GM19023 (cell line): Measurements from ENCODE around the gene UBE2V1.
"Not testable (repeated sequence)": the region's sequence is repeated elsewhere in the genome, so short reads cannot be mapped to it uniquely, and the experiment has no call there.

Experiments
- ATAC-seq: cut with Tn5 transposase; IDR thresholded peaks from one replicate; pipeline ENCODE4 v1.9.1; 2021; ENCODE audit warnings: mild to moderate bottlenecking, moderate library complexity; ENCODE audit not compliant: unreplicated experiment

Gene UBE2V1

GRCh38 chr20:50112512-50113419 is at the start of gene UBE2V1:
Gene UBE2V1, minus strand, starts transcription at chr20:50113150. Its CDS starts 22 bp downstream, at chr20:50113128.
- peak; percentile 56 for ATAC-seq

DNA sequence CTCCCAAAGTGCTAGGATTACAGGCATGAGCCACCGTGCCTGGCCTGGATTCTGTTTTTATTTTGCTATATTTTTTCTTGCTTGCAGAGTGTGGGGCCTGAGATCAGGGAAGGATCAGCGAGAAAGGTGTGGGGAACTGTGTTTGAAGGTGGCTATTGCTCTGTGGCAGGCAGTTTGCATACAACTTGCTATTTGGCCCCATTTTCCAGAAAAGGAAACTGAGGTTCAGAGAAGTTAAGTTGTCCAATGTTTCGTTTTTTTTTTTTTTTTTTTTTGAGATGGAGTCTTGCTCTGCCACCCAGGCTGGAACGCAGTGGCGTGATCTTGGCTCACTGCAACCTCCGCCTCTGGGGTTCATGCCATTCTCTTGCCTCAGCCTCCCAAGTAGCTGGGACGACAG is 48.5 kb upstream of the UBE2V1 start:
- not testable (repeated sequence) for ATAC-seq

DNA sequence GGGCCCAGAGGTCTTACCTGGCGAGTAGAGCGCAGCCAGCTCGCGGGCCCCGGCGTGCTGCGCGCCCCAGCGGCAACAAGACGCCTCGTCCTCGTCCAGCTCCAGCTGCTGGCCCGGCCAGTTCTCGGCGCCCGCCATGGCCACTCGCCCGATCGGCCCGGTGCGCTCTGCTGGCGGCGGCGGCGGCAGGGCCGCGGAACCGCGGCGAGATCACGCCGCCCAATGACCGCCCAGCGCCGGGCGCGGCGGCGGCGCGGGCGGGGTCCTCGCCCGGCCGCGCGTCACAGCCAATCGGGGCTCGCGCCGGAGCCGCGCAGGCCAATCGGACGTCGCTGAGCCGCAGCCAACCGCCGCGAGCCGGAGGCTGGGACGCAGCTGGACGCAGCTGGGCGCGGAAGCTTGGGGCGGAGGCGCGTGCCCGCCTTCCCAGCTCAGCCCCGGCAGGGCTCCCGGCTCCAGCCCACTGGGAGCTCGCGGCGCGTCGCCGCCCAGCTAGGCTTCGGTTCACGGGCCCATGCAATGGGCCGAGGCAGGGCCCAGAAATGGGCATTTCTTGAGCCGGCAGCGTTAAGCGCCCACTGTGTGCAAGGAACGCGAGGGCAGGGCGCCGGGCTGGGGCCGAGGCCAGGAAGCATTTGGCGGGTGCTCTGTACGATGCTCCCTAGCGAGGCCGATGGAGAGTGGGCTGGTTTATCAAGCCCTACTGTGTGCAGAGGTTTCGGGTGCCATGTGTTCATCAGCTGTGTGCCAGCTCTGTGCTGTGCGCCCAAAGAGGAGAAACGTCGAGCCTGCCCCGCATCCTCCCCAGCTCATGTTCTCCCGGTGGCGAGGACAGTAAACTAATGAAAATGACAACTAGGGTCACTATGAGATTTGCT is 40.8 kb upstream of the UBE2V1 start, which contains the start of gene PEDS1:
PEDS1 (minus strand) TSS at position 224 of the 878 bp plus-strand sequence; CDS start at position 138, 86 bp downstream.
- peak; percentile 95 for ATAC-seq

DNA sequence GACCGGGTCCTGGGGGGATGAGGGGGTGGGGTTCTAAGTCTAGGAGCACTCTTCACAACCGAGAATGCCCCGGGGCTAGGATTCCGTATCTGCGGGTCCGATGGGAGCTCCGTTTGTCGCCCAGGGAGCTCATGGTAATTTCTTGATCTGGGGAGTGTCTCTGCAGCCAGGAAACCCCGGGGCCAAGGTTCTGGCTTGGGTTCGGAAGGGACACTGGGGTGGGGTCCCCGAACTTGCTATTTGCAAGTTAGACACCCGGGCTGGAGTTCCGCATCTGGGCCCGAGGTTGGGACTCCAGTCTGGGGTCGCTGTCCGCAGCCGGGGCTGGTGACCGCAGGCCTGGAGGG is 40.2 kb upstream of the UBE2V1 start:
- no peak for ATAC-seq

- no peak for ATAC-seq
Measured at GRCh38 chr20:50152394-50153152, 39.6 kb upstream of the UBE2V1 start.

GRCh38 chr20:50151034-50151743 is 38.2 kb upstream of the UBE2V1 start:
- ATAC-seq = no peak

- no peak for ATAC-seq
Measured at GRCh38 chr20:50149481-50150254, 36.7 kb upstream of the UBE2V1 start.

DNA sequence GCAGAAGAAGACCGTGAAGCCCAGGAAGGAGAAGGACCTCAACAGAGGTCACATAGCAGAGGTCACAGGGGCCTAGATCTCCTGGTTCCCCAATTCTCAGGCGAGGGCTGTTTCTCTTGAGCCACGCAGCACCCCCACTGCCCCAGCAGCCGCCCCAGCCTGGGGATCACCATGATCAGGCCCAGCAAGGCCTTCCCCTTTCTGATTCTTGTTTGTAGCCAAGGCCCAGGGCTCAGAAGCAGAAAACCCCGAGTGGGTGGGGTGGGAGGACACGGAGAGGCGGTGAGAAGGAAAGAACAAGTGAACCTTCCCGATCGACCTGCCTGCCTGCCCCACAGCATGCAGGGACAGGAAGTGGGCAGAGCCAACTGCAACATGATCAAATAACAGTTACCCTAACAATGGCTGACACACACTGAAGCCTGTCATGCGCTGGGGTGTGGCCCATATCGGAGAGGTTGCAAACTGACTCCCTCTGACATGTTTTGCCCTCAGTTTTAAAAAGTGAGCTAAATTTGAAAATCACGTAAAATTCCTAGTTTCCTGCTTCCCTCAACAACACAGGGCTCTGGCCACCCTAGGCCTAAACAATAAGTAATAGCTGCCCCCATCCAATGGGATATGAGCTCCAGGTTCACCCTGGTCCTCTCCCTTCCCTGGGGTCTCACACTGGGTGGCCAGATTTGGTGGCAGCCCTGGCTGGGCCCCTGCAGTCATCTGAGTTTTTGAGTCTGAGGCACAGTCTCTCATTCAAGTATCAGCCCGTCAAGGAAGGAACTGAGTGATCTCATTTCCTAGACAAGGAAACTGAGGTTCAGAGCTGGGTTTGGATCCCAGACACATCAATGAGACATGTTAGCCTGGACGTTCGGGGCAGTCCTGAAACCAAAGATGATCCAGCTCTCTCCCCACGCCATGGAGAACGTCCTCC is 34.0 kb upstream of the UBE2V1 start:
- ATAC-seq = peak; percentile 62

GRCh38 chr20:50146214-50146613 is 33.3 kb upstream of the UBE2V1 start:
- no peak for ATAC-seq

DNA sequence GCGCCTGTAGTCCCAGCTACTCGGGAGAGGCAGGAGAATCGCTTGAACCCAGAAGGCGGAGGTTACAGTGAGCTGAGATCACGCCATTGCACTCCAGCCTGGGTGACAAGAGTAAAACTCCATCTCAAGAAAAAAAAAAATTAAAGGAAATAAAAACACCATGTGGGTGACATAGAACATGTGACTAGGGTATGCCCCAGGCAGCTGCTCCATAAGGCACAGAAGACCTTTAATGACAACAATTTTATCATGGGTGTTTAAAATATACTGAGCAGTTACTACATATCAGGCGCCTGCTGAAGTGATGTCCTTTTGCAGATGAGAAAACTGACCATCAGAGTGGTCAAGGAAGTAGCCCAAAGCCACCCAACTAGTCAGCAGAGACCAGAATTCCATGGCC is 32.6 kb upstream of the UBE2V1 start:
- ATAC-seq = no peak

DNA sequence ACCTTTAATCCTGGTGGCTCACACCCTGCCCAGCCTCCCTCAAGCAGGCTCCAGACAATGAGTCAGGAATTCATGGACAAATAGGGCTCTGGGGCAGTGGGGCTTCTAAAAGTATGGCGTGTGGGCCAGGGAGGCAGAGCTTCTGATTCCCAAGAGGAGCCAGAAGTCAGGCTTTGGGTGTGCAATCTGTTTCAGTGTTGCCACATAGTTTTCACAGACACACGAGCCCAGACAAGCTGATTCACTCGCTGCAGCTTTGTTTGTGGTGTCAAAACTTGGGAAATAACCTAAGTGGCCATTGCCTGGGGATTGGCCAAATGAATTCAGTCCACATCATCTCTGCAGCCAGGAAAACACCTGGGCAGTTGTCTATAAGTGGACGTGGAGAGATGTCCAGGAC is 31.4 kb upstream of the UBE2V1 start:
- ATAC-seq = no peak

DNA sequence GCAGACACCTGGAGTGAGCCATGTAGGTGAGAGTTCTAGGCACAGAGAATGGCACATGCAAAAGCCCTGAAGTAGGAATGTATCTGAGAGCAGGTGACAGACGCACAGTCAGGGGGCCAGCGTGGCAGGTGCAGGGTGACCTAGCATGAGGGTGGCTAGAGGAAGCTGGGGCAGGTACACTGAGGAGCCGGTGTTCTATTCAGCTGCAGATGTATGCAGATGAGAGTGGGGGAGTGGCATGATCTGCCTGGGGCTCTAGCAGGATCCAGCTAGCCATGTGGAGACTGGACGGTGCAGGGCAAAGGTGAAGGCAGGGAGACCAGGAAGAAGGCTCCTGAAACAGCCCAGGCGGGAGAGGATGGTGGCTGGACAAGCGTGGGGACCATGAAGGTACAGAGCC is 29.9 kb upstream of the UBE2V1 start:
- no peak for ATAC-seq

GRCh38 chr20:50141811-50142561 is 29.0 kb upstream of the UBE2V1 start:
- no peak for ATAC-seq

DNA sequence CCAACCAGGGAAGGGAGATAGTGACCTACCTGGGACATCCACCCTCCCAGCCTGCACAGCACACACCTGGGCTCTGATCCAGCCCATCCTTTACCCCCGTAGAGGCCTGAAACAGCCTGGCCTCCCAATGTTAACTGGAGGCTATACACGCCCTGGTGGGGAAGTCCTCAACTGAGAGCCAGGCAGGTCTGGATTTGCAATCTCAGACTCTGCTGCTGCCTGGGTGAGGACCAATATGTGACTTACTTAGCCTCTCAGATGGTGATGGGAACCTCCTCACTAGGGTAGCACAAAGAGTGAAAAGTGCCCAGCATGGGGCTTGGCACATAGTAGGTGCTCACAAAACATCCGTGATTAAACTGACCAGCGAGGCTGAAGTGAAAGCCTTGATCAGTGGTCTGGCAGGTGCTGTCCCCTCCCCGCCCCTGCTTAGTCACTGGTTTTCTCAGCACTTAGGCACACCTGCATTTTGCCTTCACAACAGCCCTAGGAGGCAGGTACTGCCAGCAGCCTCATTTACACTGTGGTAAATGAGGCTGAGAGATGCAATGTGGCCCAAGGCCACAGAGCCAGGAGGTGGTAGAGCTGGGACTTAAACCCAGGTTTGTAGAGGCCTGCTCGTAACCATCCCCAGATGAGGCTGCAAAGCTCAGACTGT is 28.2 kb upstream of the UBE2V1 start:
- ATAC-seq = no peak

GRCh38 chr20:50140339-50140859 is 27.4 kb upstream of the UBE2V1 start:
- no peak for ATAC-seq

DNA sequence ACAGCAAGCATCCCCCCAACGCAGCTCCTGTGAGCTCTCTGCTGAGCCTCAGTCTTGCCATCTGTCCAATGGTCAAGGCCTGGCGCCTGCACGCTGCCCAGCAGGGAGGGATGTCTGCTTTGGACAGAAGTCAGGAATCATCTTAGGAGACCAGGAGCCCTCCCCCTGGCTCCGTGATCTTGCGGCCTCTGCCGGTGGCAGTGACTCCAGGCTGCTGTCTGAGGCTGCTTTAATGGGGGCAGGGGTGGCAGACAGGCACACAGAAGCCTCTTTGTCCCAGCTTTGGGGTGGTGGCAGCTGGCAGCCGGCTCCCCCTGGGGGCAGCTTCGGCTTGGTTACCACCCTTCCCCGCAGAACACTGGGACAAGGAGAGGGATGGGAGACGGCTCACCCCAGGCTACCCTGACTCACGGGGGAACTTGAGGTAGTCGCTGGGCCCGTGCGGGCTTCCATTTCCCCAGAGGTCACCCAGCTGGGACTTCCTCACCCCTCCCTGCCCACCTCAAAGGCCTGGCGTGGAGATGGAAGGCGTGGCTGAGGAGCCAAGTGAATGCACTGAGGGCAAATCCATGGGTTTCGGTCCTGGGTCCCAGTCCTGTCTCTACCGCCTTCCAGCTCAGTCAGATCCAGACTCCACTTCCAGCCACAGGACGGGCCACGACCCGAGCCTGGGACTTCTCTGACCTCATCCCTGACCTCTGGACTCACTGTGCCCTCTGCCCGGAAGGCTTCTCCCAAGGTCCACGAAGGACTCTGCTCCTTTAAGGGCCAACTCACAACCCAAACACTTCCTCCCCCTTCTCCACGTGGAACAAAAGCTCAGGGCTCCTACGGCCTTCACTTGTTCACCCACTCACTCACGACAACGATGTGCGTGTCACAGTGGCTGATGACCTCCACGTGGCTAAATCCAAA is 25.8 kb upstream of the UBE2V1 start:
- ATAC-seq = no peak
